ENCODE results near the gene TST. TPM values are rescaled to one million over a fixed set of nuclear protein-coding genes. Genes with fewer than 3 reads are reported as not detected.

The TST gene
- polyA plus RNA-seq, 1 donor (not counting 4 experiments of a cell fraction or from before 2014, with no cell fraction given), result 19.9 TPM

- DNase-seq (ENCODE audit: low read depth, low spot score) (no peak), FAIRE-seq (no peak)
- peaks cover 6% of the 10 kb centered on the region for H3K4me1 ChIP-seq (ENCODE audit: control insufficient read depth, extremely low read depth, insufficient read depth, low read length)
- no peaks in the 10 kb centered on the region for H4K20me1 ChIP-seq (ENCODE audit: control insufficient read depth, extremely low read depth, insufficient read depth, low read length)
- no peaks in the 10 kb centered on the region for H3K36me3 ChIP-seq (ENCODE audit: control insufficient read depth in 2 of 2, extremely low read depth in 1 of 2, insufficient read depth in 2 of 2, low read length in 2 of 2)
- no peak overlapping the region for H3K4me3 ChIP-seq (ENCODE audit: control insufficient read depth in 2 of 3, extremely low read depth in 1 of 3, insufficient read depth in 2 of 3, low read depth in 1 of 3, low read length in 3 of 3)
- dilution Hi-C loops (cut with MboI; ENCODE audit: extremely low pct_ligation_motif_present, low sequenced_read_pairs), result no loop called here
- H3K27ac ChIP-seq (ENCODE audit: control insufficient read depth, insufficient read depth, low read length), result no peak overlapping the region
- no peak overlapping the region for H3K9ac ChIP-seq (ENCODE audit: control insufficient read depth, extremely low read depth, insufficient read depth, low read length)
- peaks cover 17% of the 10 kb centered on the region for H3K27me3 ChIP-seq (ENCODE audit: control insufficient read depth, extremely low read depth, insufficient read depth, low read length)
- TF ChIP-seq CTCF (optimal IDR thresholded peaks at IDR 0.05 in 1 of 3, IDR thresholded peaks at IDR 0.05 in 1 of 3, conservative IDR thresholded peaks at IDR 0.05 in 1 of 3; ENCODE audit: extremely low read depth in 1 of 3, insufficient read depth in 2 of 3, low read length in 3 of 3) (no peak), EZH2 (IDR thresholded peaks at IDR 0.05; ENCODE audit: low read length) (no peak)
- no peak overlapping the region for H3K4me2 ChIP-seq (ENCODE audit: control insufficient read depth, extremely low read depth, insufficient read depth, low read depth, low read length)
- no peaks in the 10 kb centered on the region for H3K9me3 ChIP-seq (ENCODE audit: control insufficient read depth, low read depth, low read length)
- H2AFZ ChIP-seq (ENCODE audit: control insufficient read depth, low read length), result no peak overlapping the region
- no peaks in the 10 kb centered on the region for H3K9me1 ChIP-seq (ENCODE audit: control insufficient read depth, extremely low read depth, insufficient read depth, low read length)
- no peaks in the 10 kb centered on the region for H3K79me2 ChIP-seq (ENCODE audit: control insufficient read depth, insufficient read depth, low read length)
Observed at GRCh38 chr22:37000676-37001534, 18.3 kb downstream of the TST start.

GRCh38 chr22:36999463-36999862 is 19.8 kb downstream of the TST start:
- Histone ChIP-seq H2AFZ (ENCODE audit: control insufficient read depth, low read length) (no peak overlapping the region), H3K27me3 (ENCODE audit: control insufficient read depth, extremely low read depth, insufficient read depth, low read length) (peaks cover 16% of the 10 kb centered on the region), H3K36me3 (ENCODE audit: control insufficient read depth in 2 of 2, extremely low read depth in 1 of 2, insufficient read depth in 2 of 2, low read length in 2 of 2) (no peaks in the 10 kb centered on the region), H3K9me1 (ENCODE audit: control insufficient read depth, extremely low read depth, insufficient read depth, low read length) (no peaks in the 10 kb centered on the region), H3K4me1 (ENCODE audit: control insufficient read depth, extremely low read depth, insufficient read depth, low read length) (peaks cover 6% of the 10 kb centered on the region), H3K27ac (ENCODE audit: control insufficient read depth, insufficient read depth, low read length) (no peak overlapping the region), H3K9me3 (ENCODE audit: control insufficient read depth, low read depth, low read length) (no peaks in the 10 kb centered on the region), H4K20me1 (ENCODE audit: control insufficient read depth, extremely low read depth, insufficient read depth, low read length) (no peaks in the 10 kb centered on the region), H3K79me2 (ENCODE audit: control insufficient read depth, insufficient read depth, low read length) (no peaks in the 10 kb centered on the region), H3K4me2 (ENCODE audit: control insufficient read depth, extremely low read depth, insufficient read depth, low read depth, low read length) (no peak overlapping the region), H3K4me3 (ENCODE audit: control insufficient read depth in 2 of 3, extremely low read depth in 1 of 3, insufficient read depth in 2 of 3, low read depth in 1 of 3, low read length in 3 of 3) (no peak overlapping the region), H3K9ac (ENCODE audit: control insufficient read depth, extremely low read depth, insufficient read depth, low read length) (no peak overlapping the region)
- dilution Hi-C loops (cut with MboI; ENCODE audit: extremely low pct_ligation_motif_present, low sequenced_read_pairs), result no loop called here
- no peak for FAIRE-seq
- TF ChIP-seq EZH2 (IDR thresholded peaks at IDR 0.05; ENCODE audit: low read length), result no peak
- no peak for TF ChIP-seq CTCF (optimal IDR thresholded peaks at IDR 0.05 in 1 of 3, IDR thresholded peaks at IDR 0.05 in 1 of 3, conservative IDR thresholded peaks at IDR 0.05 in 1 of 3; ENCODE audit: extremely low read depth in 1 of 3, insufficient read depth in 2 of 3, low read length in 3 of 3)
- no peak for DNase-seq (ENCODE audit: low read depth, low spot score)
